GM15510 (cell line): ENCODE measurements around the gene TCEA2.

Experiments used
- POLR2A ChIP-seq: IDR thresholded peaks from 3 replicates; pipeline ENCODE4 v1.6.1; 2011; ENCODE audit warnings: borderline replicate concordance; ENCODE audit not compliant: insufficient read length; ENCODE audit errors: extremely low read depth

TCEA2 gene

GRCh38 chr20:64039293-64040160, 23.5 kb upstream of the TCEA2 start:
- no peak for TF ChIP-seq POLR2A

DNA sequence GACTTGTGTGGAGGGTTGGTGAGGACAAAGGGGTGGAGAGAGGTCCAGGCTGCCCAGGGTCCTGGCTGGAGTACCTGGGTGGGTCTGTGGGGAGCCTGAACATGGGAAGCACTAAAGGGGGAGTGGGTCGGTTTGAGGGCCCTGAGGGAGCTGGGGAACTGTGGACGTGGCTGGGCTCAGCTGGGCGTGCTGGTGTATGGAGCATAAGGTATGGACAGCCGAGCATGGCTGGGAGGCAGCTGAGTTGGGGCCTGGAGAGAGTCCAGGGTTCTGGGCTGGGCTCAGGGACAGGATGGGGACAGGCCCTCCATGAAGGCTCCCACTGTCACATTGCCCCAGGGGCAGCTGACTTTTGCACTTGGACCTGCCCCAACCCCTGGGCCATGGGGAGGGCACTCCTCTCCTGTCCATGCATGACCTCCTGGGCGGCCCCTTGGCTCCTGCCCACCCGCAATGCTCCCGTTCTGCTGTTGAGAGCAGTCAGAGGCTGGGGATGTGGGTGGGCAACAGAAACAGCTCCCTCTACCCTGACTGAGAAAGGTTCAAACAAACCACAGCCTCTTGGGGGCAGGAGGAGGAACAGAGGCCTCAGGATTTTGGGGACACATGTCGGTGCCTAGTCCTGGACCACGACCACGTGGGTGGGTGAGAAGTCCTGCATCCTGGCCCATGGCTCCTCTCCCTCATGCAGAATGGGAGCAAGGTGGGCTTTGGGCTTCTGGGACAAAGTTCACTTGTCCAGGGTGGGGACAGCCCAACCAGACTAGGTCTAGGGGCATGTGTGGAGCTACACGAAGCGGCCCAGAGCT, 22.6 kb upstream of the TCEA2 start:
- no peak for TF ChIP-seq POLR2A

GRCh38 chr20:64041040-64041780, 21.8 kb upstream of the TCEA2 start:
- TF ChIP-seq POLR2A = no peak

GRCh38 chr20:64041781-64042053, 21.3 kb upstream of the TCEA2 start:
- TF ChIP-seq POLR2A = no peak

DNA sequence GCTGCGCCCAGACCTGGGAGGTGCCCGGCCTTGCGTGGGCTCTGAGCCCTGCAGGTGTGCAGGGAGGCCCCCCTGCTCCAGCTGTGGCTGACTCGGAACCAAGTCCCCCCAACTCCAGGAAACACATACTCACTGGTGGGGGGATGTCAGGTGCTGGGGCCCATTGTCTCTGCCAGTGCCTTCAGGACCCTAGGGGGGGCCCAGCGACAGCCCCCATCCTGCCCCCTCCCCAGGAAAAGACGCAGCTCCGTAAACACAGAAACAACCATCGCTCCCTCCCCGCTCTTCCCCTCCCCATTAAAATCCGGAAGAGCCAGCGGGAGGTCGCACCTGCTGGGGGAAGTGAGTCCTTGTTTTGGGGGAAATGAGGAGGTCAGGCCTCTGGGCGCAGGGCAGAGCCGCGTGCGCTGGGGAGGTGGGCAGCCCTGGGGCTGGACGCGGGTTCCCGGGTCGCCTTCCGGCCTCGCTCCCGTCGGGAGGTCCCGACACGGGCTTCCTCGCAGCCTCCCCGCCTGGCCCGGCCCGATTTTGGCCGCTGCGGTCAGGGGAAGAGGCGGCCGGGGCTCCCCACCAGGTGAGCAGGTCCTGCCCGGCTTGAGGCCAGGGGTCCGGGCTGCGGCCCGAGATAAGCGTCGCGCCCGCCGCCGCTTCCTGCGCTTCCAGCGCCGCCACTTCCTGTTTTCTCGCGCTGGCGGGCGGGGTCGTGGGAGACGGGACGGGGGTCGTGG, 20.8 kb upstream of the TCEA2 start:
- no peak for TF ChIP-seq POLR2A

DNA sequence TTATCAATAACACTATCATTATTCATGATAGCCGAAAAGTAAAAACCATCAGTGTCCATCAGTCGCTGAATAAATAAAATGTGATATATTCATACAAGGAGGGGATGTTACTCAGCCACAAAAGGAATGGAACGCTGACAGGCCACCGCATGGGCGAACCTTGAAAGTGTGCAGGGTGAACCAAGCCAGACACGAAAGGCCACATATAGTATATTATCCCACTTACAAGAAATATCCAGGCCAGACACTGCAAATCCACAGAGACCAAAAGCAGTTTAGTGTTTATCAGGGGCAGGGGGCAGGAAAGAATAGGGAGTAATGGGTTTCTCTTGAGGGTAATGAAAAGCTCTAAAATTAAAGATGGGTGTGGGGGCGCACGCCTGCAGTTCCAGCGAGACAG, 19.2 kb upstream of the TCEA2 start:
- TF ChIP-seq POLR2A = no peak

DNA sequence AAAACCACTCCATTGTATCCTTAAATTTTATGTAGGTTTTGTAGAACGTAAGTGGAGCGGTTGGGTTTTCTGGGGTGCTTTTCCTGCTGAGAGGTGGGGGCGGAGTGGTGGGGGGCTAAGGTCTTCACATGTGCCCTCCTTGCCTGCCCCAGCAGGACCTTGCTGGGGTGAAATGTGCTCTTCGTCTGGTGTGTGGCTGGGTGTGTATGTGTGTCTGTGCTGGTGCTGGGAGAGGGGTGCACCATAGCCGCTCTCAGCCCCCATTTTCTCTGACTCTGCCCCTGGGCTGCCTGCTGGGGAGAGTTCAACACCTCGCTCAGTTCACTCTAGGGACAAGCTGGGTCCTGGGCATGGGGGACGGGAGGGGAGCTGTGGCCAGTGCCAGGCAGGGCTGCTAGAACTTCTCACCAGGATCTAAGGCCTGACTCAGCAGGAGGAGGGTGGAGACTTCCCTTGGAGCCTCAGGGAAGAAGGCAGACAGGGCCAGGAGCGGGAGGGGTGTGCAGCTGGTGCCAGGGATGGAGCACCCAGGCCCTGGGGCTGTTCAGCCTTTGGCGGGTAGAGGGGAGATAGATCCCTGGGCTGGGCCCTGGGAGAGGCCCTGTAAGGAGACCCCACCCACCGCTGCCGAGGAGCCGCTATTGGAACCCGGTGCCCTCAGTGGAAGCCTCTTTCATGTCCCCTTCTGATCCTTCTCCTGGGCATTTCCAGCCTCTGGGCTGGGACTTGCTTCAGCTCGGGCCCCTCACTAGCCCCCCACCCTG, 18.3 kb upstream of the TCEA2 start:
- TF ChIP-seq POLR2A = no peak

GRCh38 chr20:64045346-64046011, 17.5 kb upstream of the TCEA2 start:
- no peak for TF ChIP-seq POLR2A

- TF ChIP-seq POLR2A = no peak
Measured at GRCh38 chr20:64047046-64047389, 16.0 kb upstream of the TCEA2 start.

GRCh38 chr20:64047968-64048401, 15.0 kb upstream of the TCEA2 start:
- no peak for TF ChIP-seq POLR2A

DNA sequence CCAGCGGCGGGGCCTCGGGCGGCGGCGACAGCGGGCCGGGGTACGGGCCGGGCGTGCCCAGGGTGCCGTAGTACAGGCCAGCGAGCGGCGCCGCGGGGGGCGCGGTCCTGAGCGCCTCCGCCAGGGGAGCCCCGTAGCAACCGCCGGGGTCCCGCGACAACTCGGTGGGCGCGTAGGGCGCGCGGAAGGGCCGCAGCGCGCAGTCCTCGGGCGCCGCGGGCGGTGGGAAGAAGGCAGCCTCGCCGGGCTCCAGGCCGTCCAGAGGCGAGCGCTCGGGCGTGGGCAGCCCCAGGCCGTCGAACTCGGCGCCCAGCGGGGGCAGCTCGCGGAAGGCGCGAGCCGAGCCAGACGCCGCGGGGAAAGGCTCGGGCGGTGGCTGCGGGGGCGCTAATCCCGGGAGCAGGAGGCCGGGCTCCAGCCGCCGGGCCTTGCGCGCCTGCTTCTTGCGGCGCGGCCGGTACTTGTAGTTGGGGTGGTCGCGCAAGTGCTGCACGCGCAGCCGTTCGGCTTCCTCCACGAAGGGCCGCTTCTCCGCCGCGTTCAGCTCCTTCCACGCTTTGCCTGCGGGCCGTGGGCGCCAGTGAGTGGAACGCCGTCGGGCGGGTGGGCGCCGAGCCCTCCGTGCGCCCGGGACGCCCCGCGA, 14.5 kb upstream of the TCEA2 start:
- TF ChIP-seq POLR2A = no peak

DNA sequence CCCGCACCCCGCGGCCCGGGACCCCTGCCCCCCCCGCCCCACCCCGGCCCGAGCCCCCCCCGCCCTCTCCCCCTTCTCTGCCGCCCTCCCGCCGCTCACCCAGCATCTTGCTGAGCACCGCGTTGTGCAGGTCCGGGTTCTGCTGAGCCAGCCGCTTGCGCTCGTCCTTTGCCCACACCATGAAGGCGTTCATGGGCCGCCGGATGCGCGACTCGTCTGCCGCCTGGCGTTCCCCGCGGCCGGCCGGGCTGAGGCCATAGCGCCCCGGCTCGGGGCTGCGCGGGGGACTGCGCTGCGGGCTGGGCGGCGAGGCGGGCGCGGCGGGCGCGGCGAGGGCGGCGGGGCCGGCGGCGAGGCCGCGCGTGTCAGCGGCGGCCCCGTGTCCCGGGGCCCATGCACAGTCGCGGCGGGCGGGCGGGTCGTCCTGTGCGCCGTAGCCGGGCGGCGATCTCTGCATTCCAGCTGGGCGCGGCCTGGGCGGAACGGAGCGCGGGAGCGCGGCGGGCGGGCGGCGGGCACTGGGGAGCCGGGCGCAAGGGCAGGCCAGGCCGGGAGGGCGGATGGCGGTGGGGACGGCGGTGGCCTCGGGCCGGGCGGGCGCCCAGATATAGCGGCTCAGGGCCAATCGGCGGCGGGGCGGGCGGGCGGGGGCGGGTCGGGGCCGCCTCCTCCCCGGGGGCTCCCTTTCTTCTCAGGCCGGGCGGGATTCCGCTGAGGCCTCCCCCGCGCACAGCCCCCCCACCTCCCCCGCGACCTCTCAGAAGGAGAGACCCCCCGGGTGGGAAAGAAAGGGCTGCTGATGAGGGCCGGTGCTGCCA, 13.7 kb upstream of the TCEA2 start, which contains the start of gene SOX18:
Gene SOX18, minus strand, starts transcription at position 580 of the 818 bp plus-strand sequence. Its CDS starts 123 bp downstream, at position 457.
- TF ChIP-seq POLR2A = no peak

GRCh38 chr20:64049878-64050260, 13.1 kb upstream of the TCEA2 start:
- TF ChIP-seq POLR2A = no peak
